C4-2B (cell line): ENCODE results near the gene GTF2E1.

Source experiments
- H3K27ac ChIP-seq: fragments of 450-650 bp; 2 replicates; pipeline ENCODE4 v1.5.1; 2017
- ZFX ChIP-seq: fragments of 450-650 bp; IDR thresholded peaks from 2 replicates; pipeline ENCODE4 v1.6.1; 2017
- TF ChIP-seq, protein P1 (sequence below): fragments of 450-650 bp; conservative IDR thresholded peaks from 2 replicates; pipeline ENCODE4 v1.5.1; 2017; ENCODE audit warnings: mild to moderate bottlenecking

The GTF2E1 gene

GRCh38 chr3:120824613-120825012, 82.1 kb downstream of the GTF2E1 start:
- no peak overlapping the region for H3K27ac ChIP-seq
- TF ChIP-seq, protein P1, sequence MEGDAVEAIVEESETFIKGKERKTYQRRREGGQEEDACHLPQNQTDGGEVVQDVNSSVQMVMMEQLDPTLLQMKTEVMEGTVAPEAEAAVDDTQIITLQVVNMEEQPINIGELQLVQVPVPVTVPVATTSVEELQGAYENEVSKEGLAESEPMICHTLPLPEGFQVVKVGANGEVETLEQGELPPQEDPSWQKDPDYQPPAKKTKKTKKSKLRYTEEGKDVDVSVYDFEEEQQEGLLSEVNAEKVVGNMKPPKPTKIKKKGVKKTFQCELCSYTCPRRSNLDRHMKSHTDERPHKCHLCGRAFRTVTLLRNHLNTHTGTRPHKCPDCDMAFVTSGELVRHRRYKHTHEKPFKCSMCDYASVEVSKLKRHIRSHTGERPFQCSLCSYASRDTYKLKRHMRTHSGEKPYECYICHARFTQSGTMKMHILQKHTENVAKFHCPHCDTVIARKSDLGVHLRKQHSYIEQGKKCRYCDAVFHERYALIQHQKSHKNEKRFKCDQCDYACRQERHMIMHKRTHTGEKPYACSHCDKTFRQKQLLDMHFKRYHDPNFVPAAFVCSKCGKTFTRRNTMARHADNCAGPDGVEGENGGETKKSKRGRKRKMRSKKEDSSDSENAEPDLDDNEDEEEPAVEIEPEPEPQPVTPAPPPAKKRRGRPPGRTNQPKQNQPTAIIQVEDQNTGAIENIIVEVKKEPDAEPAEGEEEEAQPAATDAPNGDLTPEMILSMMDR: no peak

DNA sequence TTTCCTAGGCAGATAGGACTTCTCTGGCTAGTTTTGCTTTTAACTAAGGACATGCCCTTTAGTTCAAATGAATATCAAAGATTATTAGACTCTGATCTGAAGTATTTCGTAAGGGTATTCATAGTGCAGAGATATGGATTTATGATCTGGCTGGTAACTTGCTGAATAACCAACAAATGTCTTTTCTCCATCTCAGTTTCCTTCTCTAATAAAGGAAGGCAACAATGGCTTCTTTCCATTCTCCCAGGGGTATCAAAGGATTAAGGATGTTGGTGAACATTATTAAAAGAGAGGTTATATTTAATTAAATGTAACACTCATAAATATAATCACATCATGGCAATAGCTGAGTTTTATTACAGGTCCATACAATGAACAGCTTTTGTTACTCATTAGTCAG, 86.3 kb downstream of the GTF2E1 start:
- H3K27ac ChIP-seq: no peak overlapping the region
- no peak for TF ChIP-seq ZFX
- TF ChIP-seq, protein P1: no peak

DNA sequence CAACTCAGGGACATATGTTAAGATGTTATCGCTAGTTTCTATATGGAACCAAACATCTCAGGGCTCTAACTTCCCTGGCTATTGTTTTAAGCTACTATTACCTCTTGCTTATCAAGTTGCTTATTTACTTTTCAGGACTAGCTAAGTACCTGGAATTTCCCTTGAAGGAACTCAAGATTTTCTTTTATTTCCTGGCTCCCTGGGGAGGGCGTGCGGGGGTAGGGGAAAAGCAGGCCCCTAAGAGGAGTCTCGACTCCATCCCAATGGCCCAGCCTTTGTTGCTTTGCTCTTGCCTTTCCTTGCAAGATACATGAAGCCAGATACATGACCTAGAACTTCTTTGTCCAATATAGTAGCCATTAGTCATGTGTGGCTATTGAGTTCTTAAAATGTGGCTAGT, 88.5 kb downstream of the GTF2E1 start:
- H3K27ac ChIP-seq: no peak overlapping the region
- TF ChIP-seq ZFX: no peak
- TF ChIP-seq, protein P1: no peak
